H1 (cell line): ENCODE data around the gene PDK2. TPM values are rescaled to one million over a fixed set of nuclear protein-coding genes. Genes with fewer than 3 reads are reported as not detected.

ENCODE experiments used
- BACH1 ChIP-seq: IDR thresholded peaks from 2 replicates; pipeline ENCODE4 v1.6.1; 2012; ENCODE audit warnings: low read length, improper control_type of control experiment
- CHD7 ChIP-seq: fragments of 300-600 bp; sonication (generic); IDR thresholded peaks from 2 replicates; pipeline ENCODE4 v1.7.1; 2012; ENCODE audit warnings: low read length, moderate library complexity, mild to moderate bottlenecking, inconsistent platforms; ENCODE audit not compliant: insufficient replicate concordance
- RXRA ChIP-seq: IDR thresholded peaks from 2 replicates; pipeline ENCODE4 v1.6.1; 2011; ENCODE audit warnings: low read depth, mild to moderate bottlenecking, low read length, moderate library complexity; ENCODE audit not compliant: insufficient read depth
- SAP30 ChIP-seq: fragments of 300-600 bp; sonication (generic); IDR thresholded peaks from 2 replicates; pipeline ENCODE4 v1.7.1; 2012; ENCODE audit warnings: low read length, moderate library complexity, mild to moderate bottlenecking, inconsistent platforms; ENCODE audit not compliant: insufficient read depth, insufficient replicate concordance
- polyA plus RNA-seq, 7 experiments: library from polyadenylated mRNA; depleted of rRNA in 3 of 7; stranded (reverse) in 5 of 7; unstranded in 2 of 7; fragments of >200 nt in 5 of 7; fragments of 200-250 nt in 2 of 7; gene quantifications; 1 replicate in 5 of 7; 2 replicates in 1 of 7; 4 replicates in 1 of 7; pipeline versions ENCODE4 v1.2.1 to v1.2.3, GENCODE V29; 2011 to 2013; ENCODE audit warnings: missing spikeins in 2 of 7, mixed read lengths in 2 of 7
- total RNA-seq: library from RNA; stranded (reverse); fragmentation: NEBNext Ultra II Directional; extraction: Animal tissue kit (Norgen Biotek cat#: 25700); gene quantifications from 2 replicates; pipeline ENCODE4 v1.2.1, GENCODE V29; 2021

PDK2 gene
- total and polyA plus RNA-seq, 2 of the 8 experiments (the other 6 are each of a cell fraction or from before 2014, with no cell fraction given) = 18.3 to 121 TPM

GRCh38 chr17:50109785-50110184 lies 14.6 kb downstream of the PDK2 start (continued):
- TF ChIP-seq CHD7 (no peak), SAP30 (no peak), BACH1 (no peak), RXRA (no peak)
